ENCODE results near the gene AMER3.

DNA sequence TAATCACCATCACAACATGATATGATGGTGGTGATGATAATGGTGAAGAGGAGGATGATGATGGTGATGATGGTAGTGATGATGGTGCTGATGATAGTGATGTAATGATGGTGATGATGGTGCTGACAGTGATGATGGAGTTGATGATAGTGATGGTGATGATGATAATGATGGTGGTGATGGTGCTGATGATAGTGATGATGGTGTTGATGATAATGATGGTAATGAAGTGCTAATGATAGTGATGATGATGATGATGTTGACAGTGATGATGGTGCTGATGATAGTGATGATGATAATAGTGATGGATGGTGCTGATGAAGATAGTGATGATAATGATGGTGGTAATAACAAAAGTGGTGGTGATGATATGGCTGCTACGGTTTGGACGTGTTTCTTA is 30.9 kb upstream of the AMER3 start:
- TF ChIP-seq, protein P1, sequence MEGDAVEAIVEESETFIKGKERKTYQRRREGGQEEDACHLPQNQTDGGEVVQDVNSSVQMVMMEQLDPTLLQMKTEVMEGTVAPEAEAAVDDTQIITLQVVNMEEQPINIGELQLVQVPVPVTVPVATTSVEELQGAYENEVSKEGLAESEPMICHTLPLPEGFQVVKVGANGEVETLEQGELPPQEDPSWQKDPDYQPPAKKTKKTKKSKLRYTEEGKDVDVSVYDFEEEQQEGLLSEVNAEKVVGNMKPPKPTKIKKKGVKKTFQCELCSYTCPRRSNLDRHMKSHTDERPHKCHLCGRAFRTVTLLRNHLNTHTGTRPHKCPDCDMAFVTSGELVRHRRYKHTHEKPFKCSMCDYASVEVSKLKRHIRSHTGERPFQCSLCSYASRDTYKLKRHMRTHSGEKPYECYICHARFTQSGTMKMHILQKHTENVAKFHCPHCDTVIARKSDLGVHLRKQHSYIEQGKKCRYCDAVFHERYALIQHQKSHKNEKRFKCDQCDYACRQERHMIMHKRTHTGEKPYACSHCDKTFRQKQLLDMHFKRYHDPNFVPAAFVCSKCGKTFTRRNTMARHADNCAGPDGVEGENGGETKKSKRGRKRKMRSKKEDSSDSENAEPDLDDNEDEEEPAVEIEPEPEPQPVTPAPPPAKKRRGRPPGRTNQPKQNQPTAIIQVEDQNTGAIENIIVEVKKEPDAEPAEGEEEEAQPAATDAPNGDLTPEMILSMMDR (conservative IDR thresholded peaks at IDR 0.05 in 1 of 2, IDR thresholded peaks at IDR 0.05 in 1 of 2; ENCODE audit: low read depth in 1 of 2, low read length in 2 of 2), result no peak
- no peak for TF ChIP-seq EZH2 (IDR thresholded peaks at IDR 0.05; ENCODE audit: low read length, missing control alignments)

All from fibroblast of lung (primary cell).